HG02938 (cell line): ENCODE data around the gene SCN10A.

Source experiments
- ATAC-seq: cut with Tn5 transposase; IDR thresholded peaks from one replicate; pipeline ENCODE4 v1.9.1; 2021; ENCODE audit warnings: mild to moderate bottlenecking, moderate library complexity; ENCODE audit not compliant: unreplicated experiment

Gene SCN10A

GRCh38 chr3:38653685-38654537 lies 162.1 kb downstream of the SCN10A start:
- no peak for ATAC-seq

GRCh38 chr3:38652934-38653333 lies 163.1 kb downstream of the SCN10A start:
- ATAC-seq: no peak

GRCh38 chr3:38651153-38651789 lies 164.7 kb downstream of the SCN10A start:
- peak; percentile 72 for ATAC-seq

GRCh38 chr3:38650248-38650951 lies 165.6 kb downstream of the SCN10A start:
- ATAC-seq: no peak

GRCh38 chr3:38649500-38650247 lies 166.3 kb downstream of the SCN10A start, which contains the start of gene SCN5A:
SCN5A (minus strand) TSS chr3:38649687; CDS start chr3:38633307, 16,380 bp downstream.
- ATAC-seq: no peak

GRCh38 chr3:38648659-38649499 lies 167.1 kb downstream of the SCN10A start:
- no peak for ATAC-seq

GRCh38 chr3:38648024-38648658 lies 167.9 kb downstream of the SCN10A start:
- ATAC-seq: no peak

- ATAC-seq: no peak
Measured at GRCh38 chr3:38647217-38647970, 168.6 kb downstream of the SCN10A start.
